ENCODE measurements around the gene ARHGEF1.

DNA sequence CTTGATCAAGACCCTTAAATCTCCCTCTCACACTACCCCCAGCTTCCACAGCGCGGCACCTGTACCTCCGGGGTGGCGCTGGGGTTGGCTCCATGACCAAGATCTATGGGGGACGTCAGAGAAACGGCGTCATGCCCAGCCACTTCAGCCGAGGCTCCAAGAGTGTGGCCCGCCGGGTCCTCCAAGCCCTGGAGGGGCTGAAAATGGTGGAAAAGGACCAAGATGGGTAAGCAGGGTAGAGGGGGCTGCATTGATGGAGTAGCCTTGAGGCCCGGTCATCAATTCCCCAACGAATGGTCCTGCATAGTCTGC is 14.0 kb upstream of the ARHGEF1 start:
- TF ChIP-seq, protein P1, sequence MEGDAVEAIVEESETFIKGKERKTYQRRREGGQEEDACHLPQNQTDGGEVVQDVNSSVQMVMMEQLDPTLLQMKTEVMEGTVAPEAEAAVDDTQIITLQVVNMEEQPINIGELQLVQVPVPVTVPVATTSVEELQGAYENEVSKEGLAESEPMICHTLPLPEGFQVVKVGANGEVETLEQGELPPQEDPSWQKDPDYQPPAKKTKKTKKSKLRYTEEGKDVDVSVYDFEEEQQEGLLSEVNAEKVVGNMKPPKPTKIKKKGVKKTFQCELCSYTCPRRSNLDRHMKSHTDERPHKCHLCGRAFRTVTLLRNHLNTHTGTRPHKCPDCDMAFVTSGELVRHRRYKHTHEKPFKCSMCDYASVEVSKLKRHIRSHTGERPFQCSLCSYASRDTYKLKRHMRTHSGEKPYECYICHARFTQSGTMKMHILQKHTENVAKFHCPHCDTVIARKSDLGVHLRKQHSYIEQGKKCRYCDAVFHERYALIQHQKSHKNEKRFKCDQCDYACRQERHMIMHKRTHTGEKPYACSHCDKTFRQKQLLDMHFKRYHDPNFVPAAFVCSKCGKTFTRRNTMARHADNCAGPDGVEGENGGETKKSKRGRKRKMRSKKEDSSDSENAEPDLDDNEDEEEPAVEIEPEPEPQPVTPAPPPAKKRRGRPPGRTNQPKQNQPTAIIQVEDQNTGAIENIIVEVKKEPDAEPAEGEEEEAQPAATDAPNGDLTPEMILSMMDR (IDR thresholded peaks at IDR 0.05), result no peak
- no peak for TF ChIP-seq TCF7L2 (IDR thresholded peaks at IDR 0.05; ENCODE audit: low read depth, low read length)
- TF ChIP-seq POLR2AphosphoS5 (IDR thresholded peaks at IDR 0.05; ENCODE audit: low read depth, low read length), result no peak
- TF ChIP-seq, protein P2, sequence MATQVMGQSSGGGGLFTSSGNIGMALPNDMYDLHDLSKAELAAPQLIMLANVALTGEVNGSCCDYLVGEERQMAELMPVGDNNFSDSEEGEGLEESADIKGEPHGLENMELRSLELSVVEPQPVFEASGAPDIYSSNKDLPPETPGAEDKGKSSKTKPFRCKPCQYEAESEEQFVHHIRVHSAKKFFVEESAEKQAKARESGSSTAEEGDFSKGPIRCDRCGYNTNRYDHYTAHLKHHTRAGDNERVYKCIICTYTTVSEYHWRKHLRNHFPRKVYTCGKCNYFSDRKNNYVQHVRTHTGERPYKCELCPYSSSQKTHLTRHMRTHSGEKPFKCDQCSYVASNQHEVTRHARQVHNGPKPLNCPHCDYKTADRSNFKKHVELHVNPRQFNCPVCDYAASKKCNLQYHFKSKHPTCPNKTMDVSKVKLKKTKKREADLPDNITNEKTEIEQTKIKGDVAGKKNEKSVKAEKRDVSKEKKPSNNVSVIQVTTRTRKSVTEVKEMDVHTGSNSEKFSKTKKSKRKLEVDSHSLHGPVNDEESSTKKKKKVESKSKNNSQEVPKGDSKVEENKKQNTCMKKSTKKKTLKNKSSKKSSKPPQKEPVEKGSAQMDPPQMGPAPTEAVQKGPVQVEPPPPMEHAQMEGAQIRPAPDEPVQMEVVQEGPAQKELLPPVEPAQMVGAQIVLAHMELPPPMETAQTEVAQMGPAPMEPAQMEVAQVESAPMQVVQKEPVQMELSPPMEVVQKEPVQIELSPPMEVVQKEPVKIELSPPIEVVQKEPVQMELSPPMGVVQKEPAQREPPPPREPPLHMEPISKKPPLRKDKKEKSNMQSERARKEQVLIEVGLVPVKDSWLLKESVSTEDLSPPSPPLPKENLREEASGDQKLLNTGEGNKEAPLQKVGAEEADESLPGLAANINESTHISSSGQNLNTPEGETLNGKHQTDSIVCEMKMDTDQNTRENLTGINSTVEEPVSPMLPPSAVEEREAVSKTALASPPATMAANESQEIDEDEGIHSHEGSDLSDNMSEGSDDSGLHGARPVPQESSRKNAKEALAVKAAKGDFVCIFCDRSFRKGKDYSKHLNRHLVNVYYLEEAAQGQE (IDR thresholded peaks at IDR 0.05; ENCODE audit: insufficient read depth in 1 of 2, low read depth in 2 of 2, low read length in 1 of 2), result no peak

Measured in Panc1 (cell line).